ENCODE data around the gene PRLH. TPM values are rescaled to one million over a fixed set of nuclear protein-coding genes. Genes with fewer than 3 reads are reported as not detected.

Gene PRLH
- total and polyA plus RNA-seq, 4 donors = not detected

GRCh38 chr2:237541243-237541642 is 25.1 kb upstream of the PRLH start:
- peaks cover 0 to 8% (median 0%) of the 10 kb centered on the region in 4 donors for H3K36me3 ChIP-seq (ENCODE audit: control insufficient read depth in 4 of 4, insufficient read depth in 4 of 4, low read length in 4 of 4)
- H3K4me1 ChIP-seq (ENCODE audit: control insufficient read depth in 5 of 5, insufficient read depth in 5 of 5, low read length in 5 of 5) = no peaks in the 10 kb centered on the region
- 77 to 81% methylated on average over 5 of the region's 5 CpGs for WGBS, 2 donors
- H3K27ac ChIP-seq (ENCODE audit: low read depth in 1 of 2, low read length in 1 of 2) = no peak overlapping the region
- TF ChIP-seq CTCF (IDR thresholded peaks at IDR 0.05; ENCODE audit: control extremely low read depth, extremely low read depth) = no peak
- ATAC-seq (ENCODE audit: insufficient read depth, low FRiP score) (no peak), DNase-seq (no peak)
- no peak overlapping the region for H3K4me3 ChIP-seq
- H3K9ac ChIP-seq (ENCODE audit: insufficient read depth in 1 of 2, low read length in 2 of 2) = no peak overlapping the region
- no peaks in the 10 kb centered on the region for H3K9me3 ChIP-seq (ENCODE audit: control insufficient read depth in 4 of 4, insufficient read depth in 3 of 4, low read length in 3 of 4)
- peaks cover 0 to 3% (median 0%) of the 10 kb centered on the region in 3 donors for H3K27me3 ChIP-seq (ENCODE audit: control insufficient read depth in 3 of 3, insufficient read depth in 3 of 3, low read length in 2 of 3)

- Histone ChIP-seq H3K36me3 (ENCODE audit: control insufficient read depth in 4 of 4, insufficient read depth in 4 of 4, low read length in 4 of 4) (peaks cover 0 to 12% (median 0%) of the 10 kb centered on the region in 4 donors), H3K4me1 (ENCODE audit: control insufficient read depth in 5 of 5, insufficient read depth in 5 of 5, low read length in 5 of 5) (peaks cover 0 to 2% (median 0%) of the 10 kb centered on the region in 5 donors), H3K9ac (ENCODE audit: insufficient read depth in 1 of 2, low read length in 2 of 2) (no peak overlapping the region), H3K27ac (ENCODE audit: low read depth in 1 of 2, low read length in 1 of 2) (no peak overlapping the region), H3K9me3 (ENCODE audit: control insufficient read depth in 4 of 4, insufficient read depth in 3 of 4, low read length in 3 of 4) (no peaks in the 10 kb centered on the region), H3K4me3 (no peak overlapping the region), H3K27me3 (ENCODE audit: control insufficient read depth in 3 of 3, insufficient read depth in 3 of 3, low read length in 2 of 3) (peaks cover 0 to 3% (median 0%) of the 10 kb centered on the region in 3 donors)
- 95% methylated on average over 18 of the region's 18 CpGs for WGBS, 2 donors
- no peak for DNase-seq
- ATAC-seq (ENCODE audit: insufficient read depth, low FRiP score) = no peak
- no peak for TF ChIP-seq CTCF (IDR thresholded peaks at IDR 0.05; ENCODE audit: control extremely low read depth, extremely low read depth)
Measured at GRCh38 chr2:237542001-237542704, 24.2 kb upstream of the PRLH start.

GRCh38 chr2:237546040-237546875 is 20.1 kb upstream of the PRLH start:
- 76 to 77% methylated on average over 8 of the region's 8 CpGs for WGBS, 2 donors

More at GRCh38 chr2:237546040-237546875, 20.1 kb upstream of the PRLH start:
- ATAC-seq (ENCODE audit: insufficient read depth, low FRiP score) (no peak), DNase-seq (no peak)
- Histone ChIP-seq H3K27ac (ENCODE audit: low read depth in 1 of 2, low read length in 1 of 2) (peak overlapping the region in 1 of 2 donors; percentile 84), H3K4me1 (ENCODE audit: control insufficient read depth in 5 of 5, insufficient read depth in 5 of 5, low read length in 5 of 5) (peaks cover 0 to 8% (median 0%) of the 10 kb centered on the region in 5 donors), H3K9ac (ENCODE audit: insufficient read depth in 1 of 2, low read length in 2 of 2) (no peak overlapping the region), H3K4me3 (no peak overlapping the region), H3K27me3 (ENCODE audit: control insufficient read depth in 3 of 3, insufficient read depth in 3 of 3, low read length in 2 of 3) (no peaks in the 10 kb centered on the region), H3K9me3 (ENCODE audit: control insufficient read depth in 4 of 4, insufficient read depth in 3 of 4, low read length in 3 of 4) (no peaks in the 10 kb centered on the region), H3K36me3 (ENCODE audit: control insufficient read depth in 4 of 4, insufficient read depth in 4 of 4, low read length in 4 of 4) (peaks cover 0 to 16% (median 0%) of the 10 kb centered on the region in 4 donors)
- TF ChIP-seq CTCF (IDR thresholded peaks at IDR 0.05; ENCODE audit: control extremely low read depth, extremely low read depth) = no peak
